HCT116 (cell line): ENCODE measurements around the gene CACNA1A. TPM values are rescaled to one million over a fixed set of nuclear protein-coding genes. Genes with fewer than 3 reads are reported as not detected.

Source experiments
- ATAC-seq: fragments of 200-7000 bp; cut with Tn5 transposase; 2 replicates; pipeline ENCODE4 v1.9.1; 2020; ENCODE audit warnings: mild to moderate bottlenecking, moderate library complexity
- BruUV-seq: library from RNA; stranded (reverse); fragments of 400-500 nt; replicated peaks from 2 replicates; lab custom pipeline; 2021; lab: Mats Ljungman, UMichigan
- CTCF ChIA-PET: fragments of 300-600 bp; sonication (Branson Sonifier 250); formaldehyde crosslinking; loops from one replicate; lab custom pipeline; 2021; ENCODE audit warnings: antibody characterized with exemption; lab: Charles Lee
- POLR2A ChIA-PET: fragments of 300-600, 350-600 bp; sonication (Branson Sonifier 250); formaldehyde crosslinking; loops from one replicate; lab custom pipeline; 2021; ENCODE audit warnings: antibody characterized with exemption; lab: Charles Lee
- RAD21 ChIA-PET, 2 experiments: fragments of 300-600 bp; sonication (Branson Sonifier 250); formaldehyde crosslinking; loops; one replicate each; lab custom pipeline; 2023; ENCODE audit warnings: low total read pairs in 2 of 2; ENCODE audit not compliant: uncharacterized antibody in 2 of 2, unreplicated experiment in 2 of 2, low non-redundant PET in 1 of 2; lab: Charles Lee
- DNase-seq: peaks from one replicate; pipeline ENCODE4 v3.0.0-alpha.2; 2010; ENCODE audit warnings: low read depth, low spot score
- H2AFZ ChIP-seq: fragments of 200-600 bp; shearing (Covaris generic), sonication (generic); 2 replicates; pipeline ENCODE4 v1.6.1; 2017; ENCODE audit warnings: low read depth, mixed run types, mixed read lengths, antibody characterized with exemption, low read length; ENCODE audit not compliant: poor library complexity, severe bottlenecking
- H3K27ac ChIP-seq: 2 replicates; pipeline ENCODE4 v1.5.1; 2012; ENCODE audit warnings: low read depth, low read length
- H3K27me3 ChIP-seq: fragments of 200-600 bp; sonication (generic); 2 replicates; pipeline ENCODE4 v1.6.1; 2016; ENCODE audit warnings: mixed run types, low read length, mixed read lengths; ENCODE audit not compliant: insufficient read depth
- H3K36me3 ChIP-seq, 2 experiments: fragments of 200-500 bp in 1 of 2; fragments of 200-600 bp in 1 of 2; sonication (Bioruptor generic) in 1 of 2; sonication (generic) in 1 of 2; 2 replicates each; pipeline versions ENCODE4 v1.5.1 to v1.6.1; 2014 to 2016; ENCODE audit warnings: low read length in 2 of 2, inconsistent platforms in 1 of 2, mixed read lengths in 1 of 2, mixed run types in 1 of 2; ENCODE audit not compliant: insufficient read depth in 2 of 2, control insufficient read depth in 1 of 2
- H3K4me1 ChIP-seq, 2 experiments: fragments of 200-600 bp in 1 of 2; sonication (generic) in 1 of 2; 2 replicates each; pipeline versions ENCODE4 v1.5.1 to v1.6.1; 2012 to 2017; ENCODE audit warnings: low read length in 2 of 2, inconsistent platforms in 1 of 2, mild to moderate bottlenecking in 1 of 2, mixed read lengths in 1 of 2, mixed run types in 1 of 2, moderate library complexity in 1 of 2; ENCODE audit not compliant: insufficient read depth in 2 of 2, control insufficient read depth in 1 of 2
- H3K4me2 ChIP-seq: fragments of 200-600 bp; sonication (generic); 2 replicates; pipeline ENCODE4 v1.6.1; 2017; ENCODE audit warnings: mixed run types, low read length, mixed read lengths
- H3K4me3 ChIP-seq, 2 experiments: fragments of 200-600 bp in 1 of 2; sonication (generic) in 1 of 2; replicated peaks in 1 of 2; 2 replicates each; pipeline ENCODE4 v1.5.1; 2011 to 2016; ENCODE audit warnings: low read length in 2 of 2, control low read depth in 1 of 2, low read depth in 1 of 2, mild to moderate bottlenecking in 1 of 2, mixed read lengths in 1 of 2, mixed run types in 1 of 2
- H3K79me2 ChIP-seq: fragments of 200-600 bp; sonication (generic); 2 replicates; pipeline ENCODE4 v1.6.1; 2017; ENCODE audit warnings: mild to moderate bottlenecking, mixed run types, low read length, moderate library complexity, mixed read lengths; ENCODE audit not compliant: insufficient read depth
- H3K9ac ChIP-seq: fragments of 200-600 bp; sonication (generic); 2 replicates; pipeline ENCODE4 v1.6.1; 2016; ENCODE audit warnings: low read length, mixed read lengths
- H3K9me2 ChIP-seq: fragments of 200-600 bp; sonication (generic), shearing (Covaris generic); 2 replicates; pipeline ENCODE4 v1.6.1; 2017; ENCODE audit warnings: mixed run types, mild to moderate bottlenecking, moderate library complexity; ENCODE audit not compliant: insufficient read depth
- H3K9me3 ChIP-seq, 2 experiments: fragments of 200-500 bp in 1 of 2; fragments of 200-600 bp in 1 of 2; sonication (Bioruptor generic) in 1 of 2; sonication (generic) in 1 of 2; 2 replicates each; pipeline ENCODE4 v1.6.1; 2014 to 2017; ENCODE audit warnings: low read length in 2 of 2, mixed read lengths in 2 of 2, inconsistent platforms in 1 of 2, low read depth in 1 of 2, mild to moderate bottlenecking in 1 of 2, mixed run types in 1 of 2, moderate library complexity in 1 of 2; ENCODE audit not compliant: control insufficient read depth in 1 of 2, insufficient read depth in 1 of 2
- H4K20me1 ChIP-seq: fragments of 200-600 bp; sonication (generic), shearing (Covaris generic); 2 replicates; pipeline ENCODE4 v1.6.1; 2017; ENCODE audit warnings: mixed run types, mild to moderate bottlenecking, moderate library complexity; ENCODE audit not compliant: insufficient read depth
- CEBPB ChIP-seq: IDR thresholded peaks from 2 replicates; pipeline ENCODE4 v1.6.1; 2012; ENCODE audit warnings: low read depth
- EGR1 ChIP-seq: IDR thresholded peaks from 2 replicates; pipeline ENCODE4 v1.6.1; 2012; ENCODE audit warnings: low read depth
- EZH2 ChIP-seq: fragments of 200-600 bp; sonication (generic); IDR thresholded peaks from 2 replicates; pipeline ENCODE4 v1.6.1; 2017; ENCODE audit warnings: antibody characterized with exemption, mixed run types
- EZH2phosphoT487 ChIP-seq: fragments of 200-600 bp; IDR thresholded peaks from 2 replicates; pipeline ENCODE4 v1.6.1; 2018; ENCODE audit warnings: antibody characterized with exemption, borderline replicate concordance
- FOSL1 ChIP-seq: IDR thresholded peaks from 2 replicates; pipeline ENCODE4 v1.6.1; 2012; ENCODE audit warnings: low read depth
- JUND ChIP-seq: IDR thresholded peaks from 2 replicates; pipeline ENCODE4 v1.6.1; 2012
- POLR2A ChIP-seq: IDR thresholded peaks from 2 replicates; pipeline ENCODE4 v1.7.0; 2011; ENCODE audit warnings: borderline replicate concordance; ENCODE audit not compliant: insufficient read depth, insufficient read length; ENCODE audit errors: extremely low read depth
- POLR2AphosphoS5 ChIP-seq: IDR thresholded peaks from 2 replicates; pipeline ENCODE4 v1.6.1; 2011; ENCODE audit warnings: mild to moderate bottlenecking, low read depth, low read length, moderate library complexity
- RAD21 ChIP-seq: IDR thresholded peaks from 2 replicates; pipeline ENCODE4 v1.6.1; 2012; ENCODE audit warnings: low read depth, mild to moderate bottlenecking
- SIN3A ChIP-seq: IDR thresholded peaks from 2 replicates; pipeline ENCODE4 v1.6.1; 2012; ENCODE audit warnings: low read depth
- SP1 ChIP-seq: IDR thresholded peaks from 2 replicates; pipeline ENCODE4 v1.6.1; 2012; ENCODE audit warnings: low read depth
- SRF ChIP-seq: IDR thresholded peaks from 2 replicates; pipeline ENCODE4 v1.6.1; 2012; ENCODE audit warnings: low read depth
- TCF7L2 ChIP-seq: IDR thresholded peaks from 2 replicates; pipeline ENCODE4 v1.7.0; 2011; ENCODE audit warnings: borderline replicate concordance, inconsistent platforms; ENCODE audit not compliant: insufficient read depth, insufficient read length; ENCODE audit errors: extremely low read depth
- intact Hi-C: fragments of 100-400 bp; cut with micrococcal nuclease; formaldehyde crosslinking; loops from 2 replicates; pipeline ENCODE4 v1.10.0; 2022
- total RNA-seq: library from RNA; stranded (reverse); gene quantifications from one replicate; pipeline ENCODE4 v1.2.1, GENCODE V29; 2021; ENCODE audit not compliant: unreplicated experiment
- TF ChIP-seq, protein P1 (sequence below), 3 experiments: fragments of 200-600 bp in 1 of 3; sonication (generic) in 1 of 3; IDR thresholded peaks in 2 of 3; conservative IDR thresholded peaks in 1 of 3; 2 replicates each; pipeline ENCODE4 v1.5.1; 2012 to 2017; ENCODE audit warnings: low read depth in 2 of 3, low read length in 2 of 3, antibody characterized with exemption in 1 of 3, borderline replicate concordance in 1 of 3, control low read depth in 1 of 3, mild to moderate bottlenecking in 1 of 3, mixed read lengths in 1 of 3, mixed run types in 1 of 3, moderate library complexity in 1 of 3; ENCODE audit not compliant: insufficient read depth in 1 of 3
- TF ChIP-seq, protein P2 (sequence below): IDR thresholded peaks from 2 replicates; pipeline ENCODE4 v1.6.1; 2012; ENCODE audit warnings: low read depth
- TF ChIP-seq, protein P3 (sequence below): IDR thresholded peaks from 2 replicates; pipeline ENCODE4 v1.6.1; 2011; ENCODE audit warnings: mild to moderate bottlenecking, low read length, moderate library complexity; ENCODE audit not compliant: insufficient replicate concordance; ENCODE audit errors: extremely low read depth
- TF ChIP-seq, protein P4 (sequence below): IDR thresholded peaks from 2 replicates; pipeline ENCODE4 v1.6.1; 2012

CACNA1A gene
- total RNA-seq, 1 experiment from 2014 or later = 7.5 TPM

DNA sequence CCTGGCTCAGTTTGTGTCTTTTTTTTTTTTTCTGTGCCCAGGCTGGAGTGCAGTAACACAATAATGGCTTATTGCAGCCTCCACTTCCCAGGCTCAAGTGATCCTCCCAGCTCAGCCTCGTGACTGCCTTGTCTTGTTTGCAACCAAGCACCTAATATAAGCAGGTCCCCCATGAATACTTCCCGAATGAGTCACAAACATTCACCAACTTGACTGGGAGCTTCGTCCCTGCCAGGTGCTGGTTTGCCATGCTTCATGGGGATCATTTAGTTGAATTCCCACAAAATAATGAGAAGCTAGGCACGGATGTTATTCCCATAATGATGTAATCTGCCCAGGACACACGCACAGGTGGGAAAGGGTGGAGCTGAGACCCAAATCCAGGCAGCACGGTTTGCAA lies 176.5 kb downstream of the CACNA1A start:
- no TSS peak for BruUV-seq
- peak; percentile 30; the same call in 1 of the 2 replicates for ATAC-seq
- no peak overlapping the region for H3K9ac ChIP-seq
- no peak overlapping the region for H3K27ac ChIP-seq
- H3K9me3 ChIP-seq = no peaks in the 10 kb centered on the region
- CTCF ChIA-PET = interaction anchor here (1.5 kb wide), 1 partner anchor 52 kb away, joined by 5 read pairs; no protein-coding TSS in a partner anchor
- TF ChIP-seq TCF7L2 = no peak
- no peak for TF ChIP-seq EGR1
- TF ChIP-seq, protein P1, sequence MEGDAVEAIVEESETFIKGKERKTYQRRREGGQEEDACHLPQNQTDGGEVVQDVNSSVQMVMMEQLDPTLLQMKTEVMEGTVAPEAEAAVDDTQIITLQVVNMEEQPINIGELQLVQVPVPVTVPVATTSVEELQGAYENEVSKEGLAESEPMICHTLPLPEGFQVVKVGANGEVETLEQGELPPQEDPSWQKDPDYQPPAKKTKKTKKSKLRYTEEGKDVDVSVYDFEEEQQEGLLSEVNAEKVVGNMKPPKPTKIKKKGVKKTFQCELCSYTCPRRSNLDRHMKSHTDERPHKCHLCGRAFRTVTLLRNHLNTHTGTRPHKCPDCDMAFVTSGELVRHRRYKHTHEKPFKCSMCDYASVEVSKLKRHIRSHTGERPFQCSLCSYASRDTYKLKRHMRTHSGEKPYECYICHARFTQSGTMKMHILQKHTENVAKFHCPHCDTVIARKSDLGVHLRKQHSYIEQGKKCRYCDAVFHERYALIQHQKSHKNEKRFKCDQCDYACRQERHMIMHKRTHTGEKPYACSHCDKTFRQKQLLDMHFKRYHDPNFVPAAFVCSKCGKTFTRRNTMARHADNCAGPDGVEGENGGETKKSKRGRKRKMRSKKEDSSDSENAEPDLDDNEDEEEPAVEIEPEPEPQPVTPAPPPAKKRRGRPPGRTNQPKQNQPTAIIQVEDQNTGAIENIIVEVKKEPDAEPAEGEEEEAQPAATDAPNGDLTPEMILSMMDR (IDR thresholded peaks at IDR 0.05 in 2 of 3, conservative IDR thresholded peaks at IDR 0.05 in 1 of 3; ENCODE audit: borderline replicate concordance in 1 of 3, insufficient read depth in 1 of 3, low read depth in 2 of 3, low read length in 2 of 3) = no peak
- TF ChIP-seq, protein P2, sequence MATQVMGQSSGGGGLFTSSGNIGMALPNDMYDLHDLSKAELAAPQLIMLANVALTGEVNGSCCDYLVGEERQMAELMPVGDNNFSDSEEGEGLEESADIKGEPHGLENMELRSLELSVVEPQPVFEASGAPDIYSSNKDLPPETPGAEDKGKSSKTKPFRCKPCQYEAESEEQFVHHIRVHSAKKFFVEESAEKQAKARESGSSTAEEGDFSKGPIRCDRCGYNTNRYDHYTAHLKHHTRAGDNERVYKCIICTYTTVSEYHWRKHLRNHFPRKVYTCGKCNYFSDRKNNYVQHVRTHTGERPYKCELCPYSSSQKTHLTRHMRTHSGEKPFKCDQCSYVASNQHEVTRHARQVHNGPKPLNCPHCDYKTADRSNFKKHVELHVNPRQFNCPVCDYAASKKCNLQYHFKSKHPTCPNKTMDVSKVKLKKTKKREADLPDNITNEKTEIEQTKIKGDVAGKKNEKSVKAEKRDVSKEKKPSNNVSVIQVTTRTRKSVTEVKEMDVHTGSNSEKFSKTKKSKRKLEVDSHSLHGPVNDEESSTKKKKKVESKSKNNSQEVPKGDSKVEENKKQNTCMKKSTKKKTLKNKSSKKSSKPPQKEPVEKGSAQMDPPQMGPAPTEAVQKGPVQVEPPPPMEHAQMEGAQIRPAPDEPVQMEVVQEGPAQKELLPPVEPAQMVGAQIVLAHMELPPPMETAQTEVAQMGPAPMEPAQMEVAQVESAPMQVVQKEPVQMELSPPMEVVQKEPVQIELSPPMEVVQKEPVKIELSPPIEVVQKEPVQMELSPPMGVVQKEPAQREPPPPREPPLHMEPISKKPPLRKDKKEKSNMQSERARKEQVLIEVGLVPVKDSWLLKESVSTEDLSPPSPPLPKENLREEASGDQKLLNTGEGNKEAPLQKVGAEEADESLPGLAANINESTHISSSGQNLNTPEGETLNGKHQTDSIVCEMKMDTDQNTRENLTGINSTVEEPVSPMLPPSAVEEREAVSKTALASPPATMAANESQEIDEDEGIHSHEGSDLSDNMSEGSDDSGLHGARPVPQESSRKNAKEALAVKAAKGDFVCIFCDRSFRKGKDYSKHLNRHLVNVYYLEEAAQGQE = no peak
- no peak for TF ChIP-seq EZH2
- TF ChIP-seq SIN3A = no peak
- no peak for TF ChIP-seq RAD21
- TF ChIP-seq, protein P3, sequence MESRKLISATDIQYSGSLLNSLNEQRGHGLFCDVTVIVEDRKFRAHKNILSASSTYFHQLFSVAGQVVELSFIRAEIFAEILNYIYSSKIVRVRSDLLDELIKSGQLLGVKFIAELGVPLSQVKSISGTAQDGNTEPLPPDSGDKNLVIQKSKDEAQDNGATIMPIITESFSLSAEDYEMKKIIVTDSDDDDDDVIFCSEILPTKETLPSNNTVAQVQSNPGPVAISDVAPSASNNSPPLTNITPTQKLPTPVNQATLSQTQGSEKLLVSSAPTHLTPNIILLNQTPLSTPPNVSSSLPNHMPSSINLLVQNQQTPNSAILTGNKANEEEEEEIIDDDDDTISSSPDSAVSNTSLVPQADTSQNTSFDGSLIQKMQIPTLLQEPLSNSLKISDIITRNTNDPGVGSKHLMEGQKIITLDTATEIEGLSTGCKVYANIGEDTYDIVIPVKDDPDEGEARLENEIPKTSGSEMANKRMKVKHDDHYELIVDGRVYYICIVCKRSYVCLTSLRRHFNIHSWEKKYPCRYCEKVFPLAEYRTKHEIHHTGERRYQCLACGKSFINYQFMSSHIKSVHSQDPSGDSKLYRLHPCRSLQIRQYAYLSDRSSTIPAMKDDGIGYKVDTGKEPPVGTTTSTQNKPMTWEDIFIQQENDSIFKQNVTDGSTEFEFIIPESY = no peak
- no peak for TF ChIP-seq POLR2A
- TF ChIP-seq FOSL1 = no peak
- no peak for TF ChIP-seq SP1
- TF ChIP-seq SRF = no peak
- TF ChIP-seq POLR2AphosphoS5 = no peak
- no peak for TF ChIP-seq JUND
- TF ChIP-seq CEBPB = no peak
- no peak for TF ChIP-seq EZH2phosphoT487
- TF ChIP-seq, protein P4, sequence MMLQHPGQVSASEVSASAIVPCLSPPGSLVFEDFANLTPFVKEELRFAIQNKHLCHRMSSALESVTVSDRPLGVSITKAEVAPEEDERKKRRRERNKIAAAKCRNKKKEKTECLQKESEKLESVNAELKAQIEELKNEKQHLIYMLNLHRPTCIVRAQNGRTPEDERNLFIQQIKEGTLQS = no peak
- H3K4me2 ChIP-seq = no peak overlapping the region
- no peaks in the 10 kb centered on the region for H3K9me2 ChIP-seq
- no peak overlapping the region for H3K4me3 ChIP-seq
- H3K4me1 ChIP-seq = peaks cover 0 to 8% of the 10 kb centered on the region in 2 experiments; a peak in 1 of 4 replicates
- peaks cover 11% of the 10 kb centered on the region; the same call in 1 of the 2 replicates for H3K27me3 ChIP-seq
- intact Hi-C loops = no loop called here
- no peaks in the 10 kb centered on the region for H3K36me3 ChIP-seq
- RAD21 ChIA-PET = no interaction called here
- POLR2A ChIA-PET = no interaction called here
- no peaks in the 10 kb centered on the region for H3K79me2 ChIP-seq
- DNase-seq = no peak
- no peaks in the 10 kb centered on the region for H4K20me1 ChIP-seq
- no peak overlapping the region for H2AFZ ChIP-seq
